ENCODE results near the gene RAB6B.

GRCh38 chr3:133853925-133854227 lies 41.8 kb downstream of the RAB6B start:
- TF ChIP-seq CTCF (IDR thresholded peaks at IDR 0.05) (no peak), RFX5 (IDR thresholded peaks at IDR 0.05) (no peak), BCL3 (IDR thresholded peaks at IDR 0.05) (no peak), NR3C1 (IDR thresholded peaks at IDR 0.05) (no peak), USF2 (IDR thresholded peaks at IDR 0.05) (no peak), EP300 (IDR thresholded peaks at IDR 0.05) (no peak), PHF8 (IDR thresholded peaks at IDR 0.05; ENCODE audit: borderline replicate concordance, low read depth) (no peak)
